ENCODE measurements around the gene STAG2. TPM values are rescaled to one million over a fixed set of nuclear protein-coding genes. Genes with fewer than 3 reads are reported as not detected.
"Not testable (repeated sequence)": the region's sequence is repeated elsewhere in the genome, so short reads cannot be mapped to it uniquely, and the experiment has no call there.

STAG2 gene
- total RNA-seq, 2 donors from 2014 or later = 40.9 to 52.6 TPM

- DNase-seq (ENCODE audit: low spot score) (no peak), ATAC-seq (ENCODE audit: insufficient number of reproducible peaks, low FRiP score, low read depth) (no peak)
- no peak overlapping the region for H3K27ac ChIP-seq
- H3K27me3 ChIP-seq (replicated peaks; ENCODE audit: insufficient read depth) = no peaks in the 10 kb centered on the region
- TF ChIP-seq, protein P1, sequence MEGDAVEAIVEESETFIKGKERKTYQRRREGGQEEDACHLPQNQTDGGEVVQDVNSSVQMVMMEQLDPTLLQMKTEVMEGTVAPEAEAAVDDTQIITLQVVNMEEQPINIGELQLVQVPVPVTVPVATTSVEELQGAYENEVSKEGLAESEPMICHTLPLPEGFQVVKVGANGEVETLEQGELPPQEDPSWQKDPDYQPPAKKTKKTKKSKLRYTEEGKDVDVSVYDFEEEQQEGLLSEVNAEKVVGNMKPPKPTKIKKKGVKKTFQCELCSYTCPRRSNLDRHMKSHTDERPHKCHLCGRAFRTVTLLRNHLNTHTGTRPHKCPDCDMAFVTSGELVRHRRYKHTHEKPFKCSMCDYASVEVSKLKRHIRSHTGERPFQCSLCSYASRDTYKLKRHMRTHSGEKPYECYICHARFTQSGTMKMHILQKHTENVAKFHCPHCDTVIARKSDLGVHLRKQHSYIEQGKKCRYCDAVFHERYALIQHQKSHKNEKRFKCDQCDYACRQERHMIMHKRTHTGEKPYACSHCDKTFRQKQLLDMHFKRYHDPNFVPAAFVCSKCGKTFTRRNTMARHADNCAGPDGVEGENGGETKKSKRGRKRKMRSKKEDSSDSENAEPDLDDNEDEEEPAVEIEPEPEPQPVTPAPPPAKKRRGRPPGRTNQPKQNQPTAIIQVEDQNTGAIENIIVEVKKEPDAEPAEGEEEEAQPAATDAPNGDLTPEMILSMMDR (IDR thresholded peaks at IDR 0.05) = no peak
- H3K4me3 ChIP-seq = no peak overlapping the region
- no peaks in the 10 kb centered on the region for H3K4me1 ChIP-seq (ENCODE audit: control insufficient read depth in 1 of 2, low read depth in 2 of 2)
- no peaks in the 10 kb centered on the region for H3K9me3 ChIP-seq
- no peaks in the 10 kb centered on the region for H3K36me3 ChIP-seq
Observed at GRCh38 chrX:123924186-123924585, 37.3 kb upstream of the STAG2 start.

GRCh38 chrX:123927845-123928244 lies 33.7 kb upstream of the STAG2 start:
- H3K36me3 ChIP-seq = no peaks in the 10 kb centered on the region
- no peaks in the 10 kb centered on the region for H3K4me1 ChIP-seq (ENCODE audit: control insufficient read depth in 1 of 2, low read depth in 2 of 2)
- no peak overlapping the region for H3K4me3 ChIP-seq
- H3K27me3 ChIP-seq (replicated peaks; ENCODE audit: insufficient read depth) = no peaks in the 10 kb centered on the region
- DNase-seq (ENCODE audit: low spot score) = no peak
- no peak overlapping the region for H3K27ac ChIP-seq
- H3K9me3 ChIP-seq = no peaks in the 10 kb centered on the region
- TF ChIP-seq, protein P1 (IDR thresholded peaks at IDR 0.05) = no peak
- ATAC-seq (ENCODE audit: insufficient number of reproducible peaks, low FRiP score, low read depth) = no peak

DNA sequence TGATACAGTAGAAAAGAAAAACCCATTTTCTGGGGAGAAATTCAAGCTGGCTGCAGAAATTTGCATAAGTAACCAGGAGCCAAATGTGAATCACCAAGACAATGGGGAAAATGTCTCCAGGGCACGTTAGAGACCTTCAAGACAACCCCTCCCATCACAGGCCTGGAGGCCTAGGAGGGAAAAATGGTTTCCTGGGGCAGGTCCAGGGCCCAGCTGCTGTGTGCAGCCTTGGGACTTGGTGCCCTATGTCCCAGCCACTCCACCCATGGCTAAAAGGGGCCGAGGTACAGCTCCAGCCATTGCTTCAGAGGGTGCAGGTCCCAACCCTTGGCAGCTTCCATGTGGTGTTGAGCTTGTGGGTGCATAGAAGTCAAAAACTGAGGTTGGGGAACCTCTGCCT lies 29.5 kb upstream of the STAG2 start:
- not testable (repeated sequence) for H3K4me1 ChIP-seq (ENCODE audit: control insufficient read depth in 1 of 2, low read depth in 2 of 2); DNase-seq (ENCODE audit: low spot score); ATAC-seq (ENCODE audit: insufficient number of reproducible peaks, low FRiP score, low read depth); H3K27me3 ChIP-seq (replicated peaks; ENCODE audit: insufficient read depth); H3K9me3 ChIP-seq; H3K27ac ChIP-seq; H3K4me3 ChIP-seq; H3K36me3 ChIP-seq

GRCh38 chrX:123943074-123943473 lies 18.4 kb upstream of the STAG2 start:
- H3K36me3 ChIP-seq = no peaks in the 10 kb centered on the region
- ATAC-seq (ENCODE audit: insufficient number of reproducible peaks, low FRiP score, low read depth) (no peak), DNase-seq (ENCODE audit: low spot score) (no peak)
- H3K27me3 ChIP-seq (replicated peaks; ENCODE audit: insufficient read depth) = no peaks in the 10 kb centered on the region
- no peaks in the 10 kb centered on the region for H3K9me3 ChIP-seq
- no peaks in the 10 kb centered on the region for H3K4me1 ChIP-seq (ENCODE audit: control insufficient read depth in 1 of 2, low read depth in 2 of 2)
- no peak overlapping the region for H3K4me3 ChIP-seq
- H3K27ac ChIP-seq = no peak overlapping the region
- TF ChIP-seq, protein P1 (IDR thresholded peaks at IDR 0.05) = no peak

DNA sequence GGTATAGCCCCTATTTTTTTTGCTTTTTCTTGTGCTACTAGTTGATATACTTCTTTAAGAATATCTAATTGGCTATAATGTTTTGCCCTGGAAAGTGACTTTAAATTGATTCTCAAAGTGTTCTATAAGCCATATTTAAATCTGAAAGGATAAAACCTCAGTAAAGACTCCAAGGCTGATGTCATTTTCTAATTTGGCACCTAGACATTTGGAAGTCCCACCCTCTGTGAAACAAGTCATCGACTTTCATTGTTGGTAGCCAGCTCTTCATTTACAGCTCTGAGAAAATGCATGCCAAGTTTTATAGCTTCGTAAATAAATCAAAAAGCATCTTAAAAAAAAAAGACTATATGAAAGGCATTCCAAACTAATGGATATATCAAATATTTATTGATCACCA lies 18.0 kb upstream of the STAG2 start:
- no peak overlapping the region for H3K27ac ChIP-seq
- H3K4me1 ChIP-seq (ENCODE audit: control insufficient read depth in 1 of 2, low read depth in 2 of 2) = no peaks in the 10 kb centered on the region
- TF ChIP-seq, protein P1 (IDR thresholded peaks at IDR 0.05) = no peak
- H3K27me3 ChIP-seq (replicated peaks; ENCODE audit: insufficient read depth) = no peaks in the 10 kb centered on the region
- no peak overlapping the region for H3K4me3 ChIP-seq
- no peaks in the 10 kb centered on the region for H3K9me3 ChIP-seq
- no peak for DNase-seq (ENCODE audit: low spot score)
- H3K36me3 ChIP-seq = no peaks in the 10 kb centered on the region
- ATAC-seq (ENCODE audit: insufficient number of reproducible peaks, low FRiP score, low read depth) = no peak

DNA sequence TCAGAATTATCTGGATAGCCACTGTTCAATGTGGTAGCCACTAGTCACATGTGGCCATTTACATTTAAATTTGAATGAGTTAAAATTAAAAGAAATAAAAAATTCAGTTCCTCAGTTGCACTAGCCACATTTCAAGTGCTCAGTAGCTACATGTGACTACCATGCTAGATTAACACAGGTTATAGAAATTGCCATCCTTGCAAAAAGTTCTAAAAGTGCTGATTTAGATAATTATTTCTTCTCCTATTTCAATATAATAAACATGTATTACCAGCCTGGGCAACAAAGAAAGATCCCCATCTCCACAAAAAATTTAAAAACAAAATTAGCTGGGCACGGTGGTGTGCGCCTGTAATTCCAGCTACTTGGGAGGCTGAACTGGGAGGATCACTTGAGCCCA lies 11.7 kb upstream of the STAG2 start:
- no peak for ATAC-seq (ENCODE audit: insufficient number of reproducible peaks, low FRiP score, low read depth)
- no peak for DNase-seq (ENCODE audit: low spot score)
- Histone ChIP-seq H3K27ac (no peak overlapping the region), H3K27me3 (replicated peaks; ENCODE audit: insufficient read depth) (no peaks in the 10 kb centered on the region), H3K4me3 (no peak overlapping the region), H3K4me1 (ENCODE audit: control insufficient read depth in 1 of 2, low read depth in 2 of 2) (no peaks in the 10 kb centered on the region), H3K36me3 (no peaks in the 10 kb centered on the region), H3K9me3 (no peaks in the 10 kb centered on the region)
- TF ChIP-seq, protein P1 (IDR thresholded peaks at IDR 0.05) = no peak
